Urothelium cell line (cell line): ENCODE measurements around the gene DSTN.

Source experiments
- DNase-seq: peaks from one replicate; pipeline ENCODE4 v3.0.0; 2011; ENCODE audit warnings: low spot score, mixed read lengths
- FAIRE-seq: peaks from 2 replicates; lab custom pipeline; 2011; peaks lifted over from hg19 to GRCh38; lab: Jason Lieb, UNC

Gene DSTN

DNA sequence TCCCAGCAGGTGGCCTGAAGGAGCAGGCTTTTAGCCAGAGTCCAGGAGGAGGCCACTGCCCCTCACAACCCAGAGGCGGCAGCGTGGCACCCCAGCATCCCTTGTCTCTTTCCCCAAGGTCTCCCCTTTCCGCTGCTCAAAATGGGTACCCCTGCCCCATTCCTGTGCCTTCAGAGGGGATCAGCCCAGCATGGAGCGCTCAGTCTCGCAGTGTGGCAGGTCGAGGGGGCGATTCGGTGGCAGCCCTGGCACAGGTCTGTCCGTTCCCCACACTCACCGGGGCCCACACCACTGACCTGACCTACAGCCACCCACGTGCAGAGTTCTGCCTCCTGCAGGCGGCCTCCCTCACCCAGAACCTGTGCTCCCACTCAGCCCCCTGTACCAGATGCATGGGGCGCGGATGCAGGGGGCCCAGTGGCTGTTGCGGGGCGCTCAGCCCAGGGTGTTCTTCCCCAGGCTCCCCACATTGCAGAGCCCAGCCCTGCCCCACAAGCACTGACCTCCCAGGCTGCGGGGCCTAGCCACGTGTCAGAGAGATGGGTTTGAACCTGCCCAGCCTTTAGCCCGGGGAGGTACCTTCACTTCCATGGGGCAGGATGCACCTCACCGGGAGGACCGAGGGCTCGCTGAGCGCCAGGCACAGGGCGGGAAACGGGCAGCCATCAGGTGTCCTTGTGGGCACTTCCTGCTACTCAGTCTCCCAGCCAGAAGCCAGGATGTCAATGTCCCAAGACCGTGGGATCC, 41.8 kb downstream of the DSTN start:
- no peak for FAIRE-seq

DNA sequence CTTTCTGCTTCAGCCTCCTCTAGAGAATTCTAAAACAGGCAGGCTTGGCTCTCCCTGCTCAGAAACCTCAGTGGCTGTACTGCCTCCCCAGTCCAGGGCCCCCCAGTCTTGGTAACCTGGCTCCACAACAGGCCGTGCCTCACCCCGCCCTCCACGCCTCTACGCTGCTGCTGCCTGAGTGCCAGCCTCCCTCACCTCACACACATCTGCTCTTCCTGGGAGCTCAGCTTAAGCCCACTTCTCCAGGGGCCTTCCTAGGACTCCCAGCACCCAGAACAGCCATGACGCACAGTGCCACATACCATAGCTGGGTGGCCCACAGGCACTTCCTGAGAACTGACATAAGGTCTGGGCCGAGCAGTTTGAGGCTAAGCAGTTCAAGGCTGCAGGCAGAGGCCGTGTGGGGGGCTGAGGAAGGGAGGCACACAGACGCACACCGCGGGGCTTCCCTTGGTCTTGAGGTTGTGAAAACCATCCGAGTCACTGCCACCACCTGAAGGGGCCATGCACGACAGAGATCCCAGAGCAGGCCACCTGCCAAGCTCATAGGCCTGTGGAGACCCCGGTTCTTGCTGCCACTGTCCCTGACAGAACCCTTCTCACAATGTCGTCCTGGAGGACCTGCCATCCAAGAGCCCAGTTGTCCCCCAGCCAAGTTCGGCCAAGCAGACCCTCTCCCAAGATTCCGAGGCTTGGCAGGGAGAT, 42.6 kb downstream of the DSTN start:
- FAIRE-seq: no peak
- DNase-seq: no peak

More for the DNA sequence above, 41.8 kb downstream of the DSTN start:
- DNase-seq: peak; percentile 18

DNA sequence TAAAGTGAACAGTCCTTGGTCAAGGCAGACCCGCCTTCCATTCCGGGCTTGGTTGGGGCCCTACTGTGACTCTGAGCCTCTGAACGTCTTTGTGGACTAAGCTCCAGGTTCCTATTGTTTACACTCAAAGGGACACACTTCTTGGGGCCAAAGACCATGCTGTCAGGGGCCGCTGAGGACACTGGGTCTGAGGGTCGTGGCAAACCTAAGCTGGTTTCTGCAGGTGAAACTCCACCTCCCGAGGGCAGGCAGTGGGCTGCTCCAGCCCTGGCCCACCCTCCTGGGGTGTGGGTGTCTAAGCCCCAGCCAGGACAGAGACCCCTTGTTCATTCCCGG, 43.1 kb downstream of the DSTN start:
- no peak for FAIRE-seq

GRCh38 chr20:17613328-17614175, 43.7 kb downstream of the DSTN start:
- DNase-seq (no peak), FAIRE-seq (no peak)

More for the DNA sequence above, 43.1 kb downstream of the DSTN start:
- DNase-seq: no peak

DNA sequence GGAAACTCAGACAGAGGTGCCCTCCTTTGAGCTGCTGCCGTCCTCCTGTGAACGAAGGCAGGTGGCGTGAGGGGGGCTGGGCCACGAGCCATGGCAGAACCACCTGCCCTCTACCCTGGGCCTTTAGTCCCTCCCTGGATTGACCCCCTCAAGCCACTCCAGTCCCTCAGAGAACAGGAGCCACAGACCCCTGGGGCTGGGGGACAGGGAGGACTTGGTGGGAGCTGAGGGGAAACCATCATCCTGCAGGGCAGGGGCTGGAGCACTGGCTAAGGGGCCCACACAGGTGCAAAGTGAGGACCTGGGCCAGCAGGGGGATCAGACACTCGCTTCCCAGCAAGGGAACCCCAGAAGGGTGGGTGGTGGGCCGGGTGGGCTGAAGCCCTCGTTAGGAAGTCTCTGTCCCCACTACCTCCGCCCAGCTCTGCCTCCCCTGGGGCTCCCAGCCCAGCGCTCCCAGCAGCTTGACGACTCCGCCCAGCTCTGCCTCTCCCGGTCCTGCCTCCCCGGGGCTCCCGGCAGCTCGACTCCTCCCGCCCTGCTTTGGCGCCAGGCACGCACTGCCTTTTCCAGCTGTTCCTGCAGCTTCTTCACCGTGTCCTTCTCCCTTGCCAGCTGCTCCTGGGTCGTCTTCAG, 44.4 kb downstream of the DSTN start:
- DNase-seq (no peak), FAIRE-seq (no peak)

DNA sequence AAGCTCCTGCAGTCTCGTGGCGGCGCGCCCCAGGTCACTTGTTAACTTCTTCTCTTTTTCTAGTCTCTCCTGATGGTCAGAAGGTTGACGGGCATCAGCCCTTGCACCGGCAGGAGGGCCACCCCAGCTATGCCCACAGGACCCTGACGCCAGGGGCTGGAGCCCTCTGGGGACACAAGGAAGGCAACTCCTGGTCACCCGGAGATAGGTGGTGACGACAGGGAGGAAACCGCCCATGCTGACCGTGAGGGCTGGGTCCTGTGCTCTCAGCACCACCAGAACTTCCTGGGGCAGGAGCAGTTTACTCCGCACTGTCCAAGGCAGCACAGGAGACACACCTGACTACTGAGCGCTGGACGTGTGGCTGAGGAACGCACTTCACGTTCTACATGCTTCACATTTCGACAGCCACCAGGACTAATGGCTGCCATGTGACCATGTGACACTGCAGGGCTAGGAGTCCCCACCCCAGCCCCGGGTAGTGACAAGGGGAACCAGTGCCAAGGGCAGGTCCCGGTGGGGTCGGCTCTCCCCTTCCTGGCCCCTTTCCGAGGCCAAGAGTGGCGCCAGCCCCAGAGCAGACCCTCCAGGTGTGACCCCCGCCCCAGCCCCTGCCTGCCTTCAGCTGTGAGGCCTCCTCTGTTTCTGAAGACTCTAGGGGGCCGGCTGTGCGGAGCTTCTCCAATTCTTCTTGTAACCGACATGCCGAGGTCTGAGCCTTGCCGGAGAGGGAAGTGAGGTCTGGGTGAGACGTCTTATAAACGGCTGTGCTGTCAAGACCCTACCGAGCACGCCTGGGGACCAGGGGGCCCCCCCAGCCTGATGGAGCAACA, 45.2 kb downstream of the DSTN start:
- DNase-seq (no peak), FAIRE-seq (no peak)

DNA sequence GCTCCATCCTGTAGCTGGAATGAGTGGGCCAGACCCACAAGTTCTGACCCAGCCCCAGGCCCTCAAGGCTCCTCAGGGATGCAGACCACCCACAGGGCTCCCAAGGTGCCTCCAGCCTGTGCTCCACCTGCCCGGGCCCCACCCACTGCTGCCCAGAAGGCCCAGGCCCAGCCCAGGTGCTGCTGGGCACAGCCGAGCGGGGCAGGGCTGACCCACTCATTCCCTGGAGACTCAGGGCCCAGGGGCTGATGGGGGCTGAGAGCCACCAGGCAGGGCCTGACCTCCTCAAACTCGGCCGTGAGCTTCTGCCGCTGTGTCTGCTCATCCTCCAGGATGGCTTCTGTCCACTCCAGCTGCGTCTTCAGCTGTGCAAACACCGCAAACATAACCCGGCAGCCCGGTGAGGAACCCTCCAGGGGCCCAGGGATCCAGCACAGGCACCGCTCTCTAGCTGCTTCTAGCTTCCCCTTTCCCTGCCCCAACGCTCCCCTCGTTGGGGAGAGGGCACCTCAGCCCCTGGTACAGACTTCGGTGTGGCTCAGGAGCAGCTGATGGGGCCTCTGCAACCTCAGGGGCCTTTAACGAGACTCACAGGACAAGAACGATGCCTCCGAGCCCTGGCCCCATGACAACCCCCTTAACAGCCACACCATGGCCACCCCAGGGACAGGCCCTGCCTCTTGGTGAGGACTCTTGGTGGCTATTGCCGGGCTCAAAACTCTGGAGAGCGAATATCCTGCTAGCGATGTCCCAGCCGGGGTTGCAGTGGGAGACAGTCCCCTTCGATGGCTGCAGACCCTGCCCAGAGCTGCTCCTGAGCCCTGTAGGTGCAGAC, 46.0 kb downstream of the DSTN start:
- no peak for FAIRE-seq
- DNase-seq: no peak

GRCh38 chr20:17616480-17617211, 46.8 kb downstream of the DSTN start:
- no peak for FAIRE-seq
- no peak for DNase-seq

DNA sequence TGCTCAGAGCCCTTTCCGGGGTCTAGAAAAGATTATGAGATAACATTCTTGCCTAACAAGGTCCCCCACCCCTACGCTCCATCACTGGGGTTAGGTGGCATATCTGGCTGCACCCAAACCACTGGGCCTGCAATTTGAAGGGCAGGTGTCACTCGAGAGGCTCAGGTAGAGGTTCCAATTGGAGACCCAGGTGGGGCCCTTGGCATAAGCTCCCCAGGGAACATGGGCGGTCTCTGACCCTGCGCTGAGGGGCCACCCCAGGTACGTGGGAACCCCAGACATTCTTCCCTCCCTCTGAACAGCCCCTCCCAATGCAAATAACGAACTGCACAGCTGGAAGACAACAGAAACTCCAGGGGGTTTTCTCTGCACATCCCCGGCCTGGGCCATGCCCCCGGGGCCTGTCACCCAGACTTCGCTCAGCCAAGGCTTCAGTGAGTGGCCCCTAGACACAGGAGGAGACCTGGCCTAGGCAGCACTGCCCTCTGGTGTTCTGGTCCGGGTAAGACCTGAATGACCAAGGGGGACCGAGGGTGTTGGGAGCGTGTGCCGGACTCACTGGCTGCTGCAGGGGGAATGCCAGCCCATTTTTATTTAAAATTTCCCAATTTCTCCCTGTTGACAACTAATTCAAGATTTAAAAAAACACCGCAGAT, 47.5 kb downstream of the DSTN start:
- FAIRE-seq (no peak), DNase-seq (peak; percentile 44)

GRCh38 chr20:17617868-17618672, 48.2 kb downstream of the DSTN start:
- FAIRE-seq: no peak
- DNase-seq: no peak

GRCh38 chr20:17618673-17619013, 48.8 kb downstream of the DSTN start:
- no peak for FAIRE-seq

DNA sequence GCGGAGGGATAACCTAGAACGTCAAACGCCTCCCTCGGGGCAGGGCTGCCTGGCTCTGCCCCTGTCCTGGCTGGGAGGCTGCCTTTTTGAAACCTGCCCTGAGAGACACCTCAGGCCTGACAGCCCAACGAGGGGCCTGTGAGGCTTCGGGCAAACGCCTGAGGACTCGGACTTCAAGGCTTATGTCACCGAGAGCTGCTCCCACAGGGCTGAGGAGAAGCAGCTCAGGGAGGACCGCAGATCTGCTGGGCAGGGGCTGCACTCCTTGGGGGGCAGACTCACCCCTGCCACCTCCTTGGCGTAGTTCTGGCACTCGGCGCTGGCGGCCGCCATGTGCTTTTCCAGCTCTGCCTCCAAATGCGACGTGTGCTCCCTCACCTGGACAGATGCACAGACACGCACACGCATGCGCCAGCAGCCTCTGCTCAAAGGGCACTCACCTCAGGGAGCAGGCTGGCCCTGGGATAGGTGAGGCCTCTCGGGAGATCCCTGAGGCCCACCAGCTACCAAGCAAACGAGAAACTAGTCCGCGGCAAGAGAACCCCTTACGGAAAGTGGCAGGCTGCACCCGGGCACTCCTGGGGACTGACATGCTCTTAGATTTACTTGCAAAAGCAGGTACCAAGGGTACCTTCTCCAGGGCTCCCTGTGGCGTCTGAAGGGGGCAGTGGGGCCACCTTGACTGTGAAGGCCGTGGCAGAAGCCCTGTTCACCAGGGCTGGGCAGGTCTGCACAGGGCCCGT, 49.6 kb downstream of the DSTN start:
- FAIRE-seq (no peak), DNase-seq (no peak)

More at GRCh38 chr20:17618673-17619013, 48.8 kb downstream of the DSTN start:
- DNase-seq: no peak

DNA sequence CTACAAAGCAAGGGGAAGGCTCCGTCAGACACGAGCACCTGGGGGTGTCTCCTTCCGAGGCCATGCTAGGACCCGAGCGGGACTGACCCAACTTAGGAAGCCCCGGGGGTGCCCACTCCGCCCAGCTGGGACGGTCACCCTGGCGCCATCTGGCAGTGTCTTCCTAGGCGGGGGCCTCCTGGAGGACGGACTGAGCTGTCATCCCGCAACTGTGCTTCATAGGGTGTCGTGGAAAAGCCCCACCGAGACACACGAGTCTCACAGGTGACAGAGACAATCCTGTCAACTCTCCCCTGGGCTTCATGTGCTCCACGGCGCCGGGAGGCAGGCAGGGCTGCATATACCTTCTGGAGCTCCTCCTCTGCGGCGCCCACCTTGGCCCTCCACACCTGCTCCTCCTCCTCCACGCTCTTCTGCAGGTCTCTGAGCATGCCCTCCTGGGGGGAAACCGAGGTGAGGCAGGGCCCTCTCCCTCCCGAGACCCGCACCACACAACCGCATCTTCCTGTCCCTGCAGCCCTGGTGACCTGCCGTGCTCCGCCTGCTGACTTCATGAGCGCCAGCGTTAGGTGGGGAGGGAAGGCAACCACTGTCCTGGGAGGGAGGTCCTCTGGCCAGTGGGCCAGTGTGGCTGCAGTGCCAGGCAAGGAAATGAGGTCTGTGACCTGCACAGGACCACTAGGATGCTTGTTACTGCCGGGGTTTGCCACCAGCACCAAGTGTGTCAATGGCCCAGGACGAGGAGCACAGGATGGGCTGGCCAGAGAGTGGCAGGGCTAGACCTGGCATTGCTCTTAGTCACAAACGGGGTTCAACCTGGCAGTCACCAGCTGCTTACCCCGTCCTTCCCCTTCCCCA, 50.7 kb downstream of the DSTN start:
- no peak for FAIRE-seq
- DNase-seq: no peak

DNA sequence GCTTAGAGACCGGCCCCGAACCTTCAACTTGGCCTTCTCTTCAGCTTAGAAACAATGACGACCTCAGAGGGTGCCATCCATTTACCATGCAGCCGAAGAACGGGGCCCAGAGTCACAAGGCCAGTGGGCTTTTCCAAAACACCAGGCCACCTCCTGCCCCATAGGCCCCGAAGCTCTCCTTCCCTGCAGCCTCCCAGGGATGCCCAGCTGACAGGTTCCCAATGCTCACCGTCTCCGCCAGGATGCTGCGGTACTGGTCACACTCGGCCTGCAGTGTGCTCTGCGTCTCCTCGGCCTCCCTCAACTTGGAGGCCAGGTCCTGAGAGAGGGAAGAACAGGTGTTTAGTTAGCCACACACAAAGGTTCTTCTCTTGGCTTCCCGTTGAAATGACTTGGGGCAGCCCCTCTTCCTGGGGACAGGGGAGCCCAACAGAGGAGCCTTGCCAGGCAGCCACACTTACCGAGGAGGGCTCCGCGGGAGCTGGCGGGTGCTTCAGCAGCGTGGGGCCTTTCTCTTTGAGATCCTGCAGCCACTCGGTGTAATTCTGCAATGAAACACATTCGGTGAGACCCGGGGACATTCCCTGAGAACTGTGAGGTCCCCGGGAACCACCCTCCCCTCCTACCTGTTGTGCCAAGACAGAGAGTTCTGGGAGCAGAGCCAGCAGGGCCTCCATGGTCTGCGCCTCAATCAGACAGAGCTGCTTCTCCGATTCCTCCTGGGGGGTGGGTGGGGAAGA, 51.5 kb downstream of the DSTN start:
- no peak for DNase-seq
- FAIRE-seq: no peak
